MM.1S (cell line): ENCODE measurements around the gene SNX6.

Experiments used
- EZH2 ChIP-seq: fragments of 300-600 bp; sonication (generic); optimal IDR thresholded peaks from 2 replicates; pipeline ENCODE3; 2017; ENCODE audit warnings: low read depth, mild to moderate bottlenecking, antibody characterized with exemption, low read length, mixed read lengths
- EZH2phosphoT487 ChIP-seq: fragments of 300-600 bp; sonication (generic); IDR thresholded peaks from 2 replicates; pipeline ENCODE4 v1.6.1; 2018; ENCODE audit warnings: antibody characterized with exemption, low read length
- TF ChIP-seq, protein P1 (sequence below): fragments of 300-600 bp; sonication (generic); IDR thresholded peaks from 2 replicates; pipeline ENCODE4 v1.5.1; 2016; ENCODE audit warnings: antibody characterized with exemption, low read length, mixed read lengths

DNA sequence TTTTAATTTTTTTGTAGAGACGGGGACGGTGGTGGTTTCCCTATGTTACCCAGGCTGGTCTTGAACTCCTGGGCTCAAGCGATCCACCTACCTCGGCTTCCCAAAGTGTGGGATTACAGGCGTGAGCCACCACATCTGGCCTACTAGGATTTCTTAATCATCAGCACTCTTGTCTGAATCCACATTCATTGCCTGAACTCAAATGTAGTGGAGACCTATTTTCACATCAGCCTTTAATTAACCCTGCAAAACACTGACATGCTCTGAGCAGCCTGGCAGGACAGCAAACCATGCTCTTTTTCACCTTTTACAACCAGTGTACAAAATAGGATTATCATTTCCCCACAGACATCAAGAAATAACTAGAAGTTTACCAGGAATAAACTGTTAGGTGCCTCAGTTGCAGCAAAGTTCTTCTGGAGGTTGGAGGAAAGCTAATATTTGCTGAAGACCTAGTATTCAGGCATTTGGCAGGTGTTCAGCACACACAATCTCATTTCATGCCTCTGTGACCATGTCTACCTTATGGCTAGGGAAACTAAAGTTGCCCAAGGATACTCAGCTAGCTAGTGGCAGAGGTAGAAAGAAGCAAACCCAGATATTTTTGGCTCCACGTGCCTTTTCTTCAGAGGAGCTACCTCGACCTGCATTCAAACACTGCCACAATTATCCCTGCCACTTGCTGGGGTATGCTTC, 46.7 kb upstream of the SNX6 start:
- TF ChIP-seq, protein P1, sequence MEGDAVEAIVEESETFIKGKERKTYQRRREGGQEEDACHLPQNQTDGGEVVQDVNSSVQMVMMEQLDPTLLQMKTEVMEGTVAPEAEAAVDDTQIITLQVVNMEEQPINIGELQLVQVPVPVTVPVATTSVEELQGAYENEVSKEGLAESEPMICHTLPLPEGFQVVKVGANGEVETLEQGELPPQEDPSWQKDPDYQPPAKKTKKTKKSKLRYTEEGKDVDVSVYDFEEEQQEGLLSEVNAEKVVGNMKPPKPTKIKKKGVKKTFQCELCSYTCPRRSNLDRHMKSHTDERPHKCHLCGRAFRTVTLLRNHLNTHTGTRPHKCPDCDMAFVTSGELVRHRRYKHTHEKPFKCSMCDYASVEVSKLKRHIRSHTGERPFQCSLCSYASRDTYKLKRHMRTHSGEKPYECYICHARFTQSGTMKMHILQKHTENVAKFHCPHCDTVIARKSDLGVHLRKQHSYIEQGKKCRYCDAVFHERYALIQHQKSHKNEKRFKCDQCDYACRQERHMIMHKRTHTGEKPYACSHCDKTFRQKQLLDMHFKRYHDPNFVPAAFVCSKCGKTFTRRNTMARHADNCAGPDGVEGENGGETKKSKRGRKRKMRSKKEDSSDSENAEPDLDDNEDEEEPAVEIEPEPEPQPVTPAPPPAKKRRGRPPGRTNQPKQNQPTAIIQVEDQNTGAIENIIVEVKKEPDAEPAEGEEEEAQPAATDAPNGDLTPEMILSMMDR, result no peak
- TF ChIP-seq EZH2, result no peak
- TF ChIP-seq EZH2phosphoT487, result no peak
